Type B pancreatic cell (in vitro differentiated cells): ENCODE measurements around the gene KIF26A. TPM values are rescaled to one million over a fixed set of nuclear protein-coding genes. Genes with fewer than 3 reads are reported as not detected.

Experiments used
- DNase-seq: peaks from one replicate; pipeline ENCODE4 v3.0.0; 2021; ENCODE audit warnings: mixed read lengths; ENCODE audit not compliant: unreplicated experiment; ENCODE audit errors: extremely low spot score
- H3K27ac Mint-ChIP-seq: 2 replicates; pipeline ENCODE4 v1.8.0; 2021; ENCODE audit warnings: mild to moderate bottlenecking, mixed read lengths
- H3K27me3 Mint-ChIP-seq: 2 replicates; pipeline ENCODE4 v1.8.0; 2021; ENCODE audit warnings: mixed read lengths
- H3K36me3 Mint-ChIP-seq: 2 replicates; pipeline ENCODE4 v1.8.0; 2021; ENCODE audit warnings: mixed read lengths
- H3K4me1 Mint-ChIP-seq: one replicate; pipeline ENCODE4 v1.8.0; 2021; ENCODE audit warnings: mixed read lengths; ENCODE audit not compliant: unreplicated experiment
- H3K4me3 Mint-ChIP-seq: 2 replicates; pipeline ENCODE4 v1.8.0; 2021; ENCODE audit warnings: mild to moderate bottlenecking, mixed read lengths
- H3K9me3 Mint-ChIP-seq: 2 replicates; pipeline ENCODE4 v1.8.0; 2021; ENCODE audit warnings: mixed read lengths
- CTCF ChIP-seq: fragments of 200-600 bp; sonication (generic); conservative IDR thresholded peaks from 2 replicates; pipeline ENCODE4 v1.5.0; 2021; ENCODE audit warnings: antibody characterized with exemption, mild to moderate bottlenecking
- total RNA-seq: library from RNA; stranded (reverse); gene quantifications from 2 replicates; pipeline ENCODE4 v1.2.1, GENCODE V29; 2021; ENCODE audit warnings: low replicate concordance

KIF26A gene
- total RNA-seq, 1 donor from 2014 or later: 23.4 TPM

GRCh38 chr14:104210817-104211195 lies 72.4 kb downstream of the KIF26A start:
- H3K27me3 Mint-ChIP-seq: peaks cover 6% of the 10 kb centered on the region
- H3K9me3 Mint-ChIP-seq: no peaks in the 10 kb centered on the region
- H3K27ac Mint-ChIP-seq: peak overlapping the region; percentile 34
- no peak overlapping the region for H3K4me3 Mint-ChIP-seq
- peaks cover 5% of the 10 kb centered on the region for H3K4me1 Mint-ChIP-seq
- TF ChIP-seq CTCF: no peak
- DNase-seq: no peak
- no peaks in the 10 kb centered on the region for H3K36me3 Mint-ChIP-seq

GRCh38 chr14:104211215-104211614 lies 72.8 kb downstream of the KIF26A start:
- H3K9me3 Mint-ChIP-seq: no peaks in the 10 kb centered on the region

GRCh38 chr14:104211741-104212140 lies 73.4 kb downstream of the KIF26A start:
- Mint-ChIP-seq H3K27ac (no peak overlapping the region), H3K36me3 (no peaks in the 10 kb centered on the region), H3K4me1 (peaks cover under 1% of the 10 kb centered on the region), H3K9me3 (no peaks in the 10 kb centered on the region), H3K27me3 (peaks cover 7% of the 10 kb centered on the region), H3K4me3 (no peak overlapping the region)
- DNase-seq: no peak
- TF ChIP-seq CTCF: no peak

More at GRCh38 chr14:104211215-104211614, 72.8 kb downstream of the KIF26A start:
- Mint-ChIP-seq H3K27ac (peak overlapping the region; percentile 34), H3K27me3 (peaks cover 6% of the 10 kb centered on the region), H3K4me3 (no peak overlapping the region), H3K36me3 (no peaks in the 10 kb centered on the region), H3K4me1 (peaks cover 5% of the 10 kb centered on the region)
- no peak for DNase-seq
- TF ChIP-seq CTCF: no peak

GRCh38 chr14:104212206-104213095 lies 74.1 kb downstream of the KIF26A start:
- no peaks in the 10 kb centered on the region for H3K36me3 Mint-ChIP-seq
- no peak for DNase-seq
- peaks cover 7% of the 10 kb centered on the region for H3K27me3 Mint-ChIP-seq
- H3K27ac Mint-ChIP-seq: no peak overlapping the region
- H3K4me1 Mint-ChIP-seq: no peaks in the 10 kb centered on the region
- no peaks in the 10 kb centered on the region for H3K9me3 Mint-ChIP-seq
- no peak overlapping the region for H3K4me3 Mint-ChIP-seq
- no peak for TF ChIP-seq CTCF

- no peak for DNase-seq
- Mint-ChIP-seq H3K9me3 (no peaks in the 10 kb centered on the region), H3K27ac (no peak overlapping the region), H3K4me3 (no peak overlapping the region), H3K27me3 (peaks cover 7% of the 10 kb centered on the region), H3K4me1 (no peaks in the 10 kb centered on the region), H3K36me3 (no peaks in the 10 kb centered on the region)
- no peak for TF ChIP-seq CTCF
Observed at GRCh38 chr14:104213301-104214034, 75.1 kb downstream of the KIF26A start.
